ENCODE data around the gene FXYD3. TPM values are rescaled to one million over a fixed set of nuclear protein-coding genes. Genes with fewer than 3 reads are reported as not detected.

Gene FXYD3
- total and polyA plus RNA-seq, 2 of the 13 experiments (the other 11 are each of a cell fraction or from before 2014, with no cell fraction given) = 4.9 TPM; not detected in 1

DNA sequence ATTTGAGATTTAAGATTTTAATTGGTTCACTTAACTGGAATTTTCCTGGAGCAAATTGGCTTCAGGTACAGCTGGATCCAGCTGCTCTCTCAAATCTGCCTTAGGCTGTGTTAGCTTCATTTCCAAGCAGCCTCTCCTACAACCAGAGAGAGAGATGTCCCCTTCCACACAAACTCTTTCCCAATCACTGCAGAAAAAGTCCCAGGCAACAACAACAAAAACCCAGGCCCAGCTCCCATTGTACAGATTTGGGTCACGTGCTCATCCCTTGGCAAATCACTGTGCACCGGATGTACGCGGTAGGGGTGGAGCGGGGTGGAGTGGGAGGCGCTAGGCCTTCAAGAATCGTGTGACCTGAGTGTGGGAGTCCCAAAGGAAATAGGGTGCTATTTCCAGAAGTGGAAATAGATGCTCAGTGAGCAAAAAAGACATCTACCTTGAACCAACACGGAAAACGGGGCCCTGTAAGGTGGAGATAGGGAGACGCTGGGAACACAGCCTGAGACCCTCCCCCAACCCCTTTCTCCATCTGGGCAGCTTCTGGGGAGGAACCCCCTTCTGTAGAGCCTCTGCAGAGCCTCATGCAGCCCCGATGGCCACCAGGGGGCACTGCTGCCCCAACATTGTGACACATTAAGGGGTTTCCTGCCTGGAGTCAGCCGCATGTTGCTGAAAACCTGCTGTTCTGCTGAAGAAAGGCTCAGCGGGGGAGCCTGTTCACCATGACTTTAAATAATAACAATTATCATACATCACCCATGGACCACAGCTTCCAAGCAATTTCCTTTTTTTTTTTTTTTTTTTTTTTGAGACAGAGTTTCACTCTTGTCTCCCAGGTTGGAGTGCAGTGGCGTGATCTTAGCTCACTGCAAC is 48.7 kb upstream of the FXYD3 start (continued):
- TF ChIP-seq, protein P1, sequence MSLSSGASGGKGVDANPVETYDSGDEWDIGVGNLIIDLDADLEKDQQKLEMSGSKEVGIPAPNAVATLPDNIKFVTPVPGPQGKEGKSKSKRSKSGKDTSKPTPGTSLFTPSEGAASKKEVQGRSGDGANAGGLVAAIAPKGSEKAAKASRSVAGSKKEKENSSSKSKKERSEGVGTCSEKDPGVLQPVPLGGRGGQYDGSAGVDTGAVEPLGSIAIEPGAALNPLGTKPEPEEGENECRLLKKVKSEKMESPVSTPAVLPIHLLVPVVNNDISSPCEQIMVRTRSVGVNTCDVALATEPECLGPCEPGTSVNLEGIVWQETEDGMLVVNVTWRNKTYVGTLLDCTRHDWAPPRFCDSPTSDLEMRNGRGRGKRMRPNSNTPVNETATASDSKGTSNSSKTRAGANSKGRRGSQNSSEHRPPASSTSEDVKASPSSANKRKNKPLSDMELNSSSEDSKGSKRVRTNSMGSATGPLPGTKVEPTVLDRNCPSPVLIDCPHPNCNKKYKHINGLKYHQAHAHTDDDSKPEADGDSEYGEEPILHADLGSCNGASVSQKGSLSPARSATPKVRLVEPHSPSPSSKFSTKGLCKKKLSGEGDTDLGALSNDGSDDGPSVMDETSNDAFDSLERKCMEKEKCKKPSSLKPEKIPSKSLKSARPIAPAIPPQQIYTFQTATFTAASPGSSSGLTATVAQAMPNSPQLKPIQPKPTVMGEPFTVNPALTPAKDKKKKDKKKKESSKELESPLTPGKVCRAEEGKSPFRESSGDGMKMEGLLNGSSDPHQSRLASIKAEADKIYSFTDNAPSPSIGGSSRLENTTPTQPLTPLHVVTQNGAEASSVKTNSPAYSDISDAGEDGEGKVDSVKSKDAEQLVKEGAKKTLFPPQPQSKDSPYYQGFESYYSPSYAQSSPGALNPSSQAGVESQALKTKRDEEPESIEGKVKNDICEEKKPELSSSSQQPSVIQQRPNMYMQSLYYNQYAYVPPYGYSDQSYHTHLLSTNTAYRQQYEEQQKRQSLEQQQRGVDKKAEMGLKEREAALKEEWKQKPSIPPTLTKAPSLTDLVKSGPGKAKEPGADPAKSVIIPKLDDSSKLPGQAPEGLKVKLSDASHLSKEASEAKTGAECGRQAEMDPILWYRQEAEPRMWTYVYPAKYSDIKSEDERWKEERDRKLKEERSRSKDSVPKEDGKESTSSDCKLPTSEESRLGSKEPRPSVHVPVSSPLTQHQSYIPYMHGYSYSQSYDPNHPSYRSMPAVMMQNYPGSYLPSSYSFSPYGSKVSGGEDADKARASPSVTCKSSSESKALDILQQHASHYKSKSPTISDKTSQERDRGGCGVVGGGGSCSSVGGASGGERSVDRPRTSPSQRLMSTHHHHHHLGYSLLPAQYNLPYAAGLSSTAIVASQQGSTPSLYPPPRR (CRISPR knock-in tag; IDR thresholded peaks at IDR 0.05; ENCODE audit: borderline replicate concordance) = no peak
- TF ChIP-seq ETV5 (CRISPR knock-in tag; IDR thresholded peaks at IDR 0.05; ENCODE audit: borderline replicate concordance) (no peak), CEBPG (CRISPR knock-in tag; IDR thresholded peaks at IDR 0.05) (peak; percentile 32; the same call in 1 of the 2 replicates), ZFP62 (CRISPR knock-in tag; IDR thresholded peaks at IDR 0.05) (no peak), SRSF1 (optimal IDR thresholded peaks at IDR 0.05; ENCODE audit: low read depth, low read length) (no peak), STAT5B (CRISPR knock-in tag; IDR thresholded peaks at IDR 0.05) (no peak), ZMYM4 (CRISPR knock-in tag; IDR thresholded peaks at IDR 0.05) (0 out of 2 replicates have a peak, but pooled peaks have one; percentile 42), XRCC5 (optimal IDR thresholded peaks at IDR 0.05; ENCODE audit: low read length) (peak; percentile 61), RAD21 (CRISPR knock-in tag; IDR thresholded peaks at IDR 0.05) (peak; percentile 90)
- TF ChIP-seq, protein P2, sequence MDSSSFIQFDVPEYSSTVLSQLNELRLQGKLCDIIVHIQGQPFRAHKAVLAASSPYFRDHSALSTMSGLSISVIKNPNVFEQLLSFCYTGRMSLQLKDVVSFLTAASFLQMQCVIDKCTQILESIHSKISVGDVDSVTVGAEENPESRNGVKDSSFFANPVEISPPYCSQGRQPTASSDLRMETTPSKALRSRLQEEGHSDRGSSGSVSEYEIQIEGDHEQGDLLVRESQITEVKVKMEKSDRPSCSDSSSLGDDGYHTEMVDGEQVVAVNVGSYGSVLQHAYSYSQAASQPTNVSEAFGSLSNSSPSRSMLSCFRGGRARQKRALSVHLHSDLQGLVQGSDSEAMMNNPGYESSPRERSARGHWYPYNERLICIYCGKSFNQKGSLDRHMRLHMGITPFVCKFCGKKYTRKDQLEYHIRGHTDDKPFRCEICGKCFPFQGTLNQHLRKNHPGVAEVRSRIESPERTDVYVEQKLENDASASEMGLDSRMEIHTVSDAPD (CRISPR knock-in tag; IDR thresholded peaks at IDR 0.05) = no peak
- TF ChIP-seq, protein P3, sequence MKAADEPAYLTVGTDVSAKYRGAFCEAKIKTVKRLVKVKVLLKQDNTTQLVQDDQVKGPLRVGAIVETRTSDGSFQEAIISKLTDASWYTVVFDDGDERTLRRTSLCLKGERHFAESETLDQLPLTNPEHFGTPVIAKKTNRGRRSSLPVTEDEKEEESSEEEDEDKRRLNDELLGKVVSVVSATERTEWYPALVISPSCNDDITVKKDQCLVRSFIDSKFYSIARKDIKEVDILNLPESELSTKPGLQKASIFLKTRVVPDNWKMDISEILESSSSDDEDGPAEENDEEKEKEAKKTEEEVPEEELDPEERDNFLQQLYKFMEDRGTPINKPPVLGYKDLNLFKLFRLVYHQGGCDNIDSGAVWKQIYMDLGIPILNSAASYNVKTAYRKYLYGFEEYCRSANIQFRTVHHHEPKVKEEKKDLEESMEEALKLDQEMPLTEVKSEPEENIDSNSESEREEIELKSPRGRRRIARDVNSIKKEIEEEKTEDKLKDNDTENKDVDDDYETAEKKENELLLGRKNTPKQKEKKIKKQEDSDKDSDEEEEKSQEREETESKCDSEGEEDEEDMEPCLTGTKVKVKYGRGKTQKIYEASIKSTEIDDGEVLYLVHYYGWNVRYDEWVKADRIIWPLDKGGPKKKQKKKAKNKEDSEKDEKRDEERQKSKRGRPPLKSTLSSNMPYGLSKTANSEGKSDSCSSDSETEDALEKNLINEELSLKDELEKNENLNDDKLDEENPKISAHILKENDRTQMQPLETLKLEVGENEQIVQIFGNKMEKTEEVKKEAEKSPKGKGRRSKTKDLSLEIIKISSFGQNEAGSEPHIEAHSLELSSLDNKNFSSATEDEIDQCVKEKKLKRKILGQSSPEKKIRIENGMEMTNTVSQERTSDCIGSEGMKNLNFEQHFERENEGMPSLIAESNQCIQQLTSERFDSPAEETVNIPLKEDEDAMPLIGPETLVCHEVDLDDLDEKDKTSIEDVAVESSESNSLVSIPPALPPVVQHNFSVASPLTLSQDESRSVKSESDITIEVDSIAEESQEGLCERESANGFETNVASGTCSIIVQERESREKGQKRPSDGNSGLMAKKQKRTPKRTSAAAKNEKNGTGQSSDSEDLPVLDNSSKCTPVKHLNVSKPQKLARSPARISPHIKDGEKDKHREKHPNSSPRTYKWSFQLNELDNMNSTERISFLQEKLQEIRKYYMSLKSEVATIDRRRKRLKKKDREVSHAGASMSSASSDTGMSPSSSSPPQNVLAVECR (CRISPR knock-in tag; IDR thresholded peaks at IDR 0.05; ENCODE audit: borderline replicate concordance) = peak; percentile 41; the same call in 1 of the 2 replicates
- TF ChIP-seq, protein P4, sequence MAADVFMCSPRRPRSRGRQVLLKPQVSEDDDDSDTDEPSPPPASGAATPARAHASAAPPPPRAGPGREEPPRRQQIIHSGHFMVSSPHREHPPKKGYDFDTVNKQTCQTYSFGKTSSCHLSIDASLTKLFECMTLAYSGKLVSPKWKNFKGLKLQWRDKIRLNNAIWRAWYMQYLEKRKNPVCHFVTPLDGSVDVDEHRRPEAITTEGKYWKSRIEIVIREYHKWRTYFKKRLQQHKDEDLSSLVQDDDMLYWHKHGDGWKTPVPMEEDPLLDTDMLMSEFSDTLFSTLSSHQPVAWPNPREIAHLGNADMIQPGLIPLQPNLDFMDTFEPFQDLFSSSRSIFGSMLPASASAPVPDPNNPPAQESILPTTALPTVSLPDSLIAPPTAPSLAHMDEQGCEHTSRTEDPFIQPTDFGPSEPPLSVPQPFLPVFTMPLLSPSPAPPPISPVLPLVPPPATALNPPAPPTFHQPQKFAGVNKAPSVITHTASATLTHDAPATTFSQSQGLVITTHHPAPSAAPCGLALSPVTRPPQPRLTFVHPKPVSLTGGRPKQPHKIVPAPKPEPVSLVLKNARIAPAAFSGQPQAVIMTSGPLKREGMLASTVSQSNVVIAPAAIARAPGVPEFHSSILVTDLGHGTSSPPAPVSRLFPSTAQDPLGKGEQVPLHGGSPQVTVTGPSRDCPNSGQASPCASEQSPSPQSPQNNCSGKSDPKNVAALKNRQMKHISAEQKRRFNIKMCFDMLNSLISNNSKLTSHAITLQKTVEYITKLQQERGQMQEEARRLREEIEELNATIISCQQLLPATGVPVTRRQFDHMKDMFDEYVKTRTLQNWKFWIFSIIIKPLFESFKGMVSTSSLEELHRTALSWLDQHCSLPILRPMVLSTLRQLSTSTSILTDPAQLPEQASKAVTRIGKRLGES (CRISPR knock-in tag; IDR thresholded peaks at IDR 0.05; ENCODE audit: borderline replicate concordance) = no peak
- TF ChIP-seq, protein P5, sequence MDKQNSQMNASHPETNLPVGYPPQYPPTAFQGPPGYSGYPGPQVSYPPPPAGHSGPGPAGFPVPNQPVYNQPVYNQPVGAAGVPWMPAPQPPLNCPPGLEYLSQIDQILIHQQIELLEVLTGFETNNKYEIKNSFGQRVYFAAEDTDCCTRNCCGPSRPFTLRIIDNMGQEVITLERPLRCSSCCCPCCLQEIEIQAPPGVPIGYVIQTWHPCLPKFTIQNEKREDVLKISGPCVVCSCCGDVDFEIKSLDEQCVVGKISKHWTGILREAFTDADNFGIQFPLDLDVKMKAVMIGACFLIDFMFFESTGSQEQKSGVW (CRISPR knock-in tag; IDR thresholded peaks at IDR 0.05; ENCODE audit: borderline replicate concordance) = no peak
